Activated T-helper 1 cell treated with anti-CD3 and anti-CD28 coated beads, Interleukin-12 subunit alpha, Interleukin-12 subunit beta, Interleukin-2, Interleukin-4 antibody, amounts not matched to agents 30 ng/mL and 10 ng/mL and 1 ng/mL, durations not matched to agents 14 hours and 24 hours and 36 hours (primary cell): ENCODE measurements around the gene EIF4EBP3. TPM values are rescaled to one million over a fixed set of nuclear protein-coding genes. Genes with fewer than 3 reads are reported as not detected.
A peak's percentile ranks its signal among the peaks of the same experiment; 100 is the strongest.

Source experiments
- DNase-seq: peaks from one replicate; pipeline ENCODE4 v3.0.0; 2021; ENCODE audit warnings: low spot score
- H3K27ac Mint-ChIP-seq: one replicate; pipeline ENCODE4 v1.8.0; 2021; ENCODE audit warnings: mild to moderate bottlenecking, mixed read lengths
- H3K27me3 Mint-ChIP-seq: one replicate; pipeline ENCODE4 v1.8.0; 2022; ENCODE audit warnings: mild to moderate bottlenecking, moderate library complexity, mixed read lengths; ENCODE audit not compliant: insufficient read depth
- H3K36me3 Mint-ChIP-seq: one replicate; pipeline ENCODE4 v1.8.0; 2021; ENCODE audit warnings: low read depth, mixed read lengths
- H3K4me1 Mint-ChIP-seq: one replicate; pipeline ENCODE4 v1.8.0; 2021; ENCODE audit warnings: low read depth, mixed read lengths
- H3K4me3 Mint-ChIP-seq: one replicate; pipeline ENCODE4 v1.8.0; 2021; ENCODE audit warnings: mild to moderate bottlenecking, moderate library complexity, mixed read lengths
- H3K9me3 Mint-ChIP-seq: one replicate; pipeline ENCODE4 v1.8.0; 2021; ENCODE audit warnings: mixed read lengths
- intact Hi-C: fragments of 100-400 bp; cut with micrococcal nuclease; formaldehyde crosslinking; loops from one replicate; pipeline ENCODE4 v1.15.1; 2024
- total RNA-seq: library from RNA; stranded (reverse); gene quantifications from 2 replicates; pipeline ENCODE4 v1.2.3, GENCODE V29; 2022

EIF4EBP3 gene
- total RNA-seq = 12.7 and 16.1 TPM in 2 replicates

- Mint-ChIP-seq H3K27me3 (no peaks in the 10 kb centered on the region), H3K36me3 (peaks cover 33% of the 10 kb centered on the region), H3K27ac (peak within 1 kb of the TSS; percentile 82), H3K9me3 (no peaks in the 10 kb centered on the region), H3K4me1 (peaks cover 48% of the 10 kb centered on the region), H3K4me3 (peak within 1 kb of the TSS; percentile 80)
- peak; percentile 81 for DNase-seq
- intact Hi-C loops = loop anchor here (1.0 to 5.0 kb wide), 8 partner anchors 10 to 1810 kb away; partner anchors contain the start of genes ANKHD1, APBB3, IK and NDUFA2
Measured at GRCh38 chr5:140547508-140548299, at the start of gene EIF4EBP3. Gene EIF4EBP3, plus strand, starts transcription at chr5:140547662. Its CDS starts 76 bp downstream, at chr5:140547738.

- Mint-ChIP-seq H3K36me3 (peaks cover 26% of the 10 kb centered on the region), H3K4me3 (no peak overlapping the region), H3K4me1 (peaks cover 6% of the 10 kb centered on the region), H3K27me3 (no peaks in the 10 kb centered on the region), H3K9me3 (no peaks in the 10 kb centered on the region), H3K27ac (no peak overlapping the region)
- intact Hi-C loops = no loop called here
- DNase-seq = no peak
Measured at GRCh38 chr5:140497897-140498296, 49.6 kb upstream of the EIF4EBP3 start.

- H3K9me3 Mint-ChIP-seq = no peaks in the 10 kb centered on the region
- H3K27me3 Mint-ChIP-seq = no peaks in the 10 kb centered on the region
- H3K4me3 Mint-ChIP-seq = no peak overlapping the region
- peaks cover 22% of the 10 kb centered on the region for H3K36me3 Mint-ChIP-seq
- H3K4me1 Mint-ChIP-seq = peaks cover 6% of the 10 kb centered on the region
- no peak overlapping the region for H3K27ac Mint-ChIP-seq
- intact Hi-C loops = no loop called here
- no peak for DNase-seq
Measured at GRCh38 chr5:140498591-140498990, 48.9 kb upstream of the EIF4EBP3 start.

GRCh38 chr5:140502834-140503233, 44.6 kb upstream of the EIF4EBP3 start:
- Mint-ChIP-seq H3K4me1 (peaks cover 6% of the 10 kb centered on the region), H3K4me3 (no peak overlapping the region), H3K36me3 (peaks cover 17% of the 10 kb centered on the region), H3K27me3 (no peaks in the 10 kb centered on the region), H3K27ac (no peak overlapping the region), H3K9me3 (no peaks in the 10 kb centered on the region)
- DNase-seq = no peak
- intact Hi-C loops = no loop called here

- intact Hi-C loops = loop anchor here (2.0 kb wide), 1 partner anchor 13 kb away; no protein-coding TSS in a partner anchor
- Mint-ChIP-seq H3K27ac (no peak overlapping the region), H3K9me3 (no peaks in the 10 kb centered on the region), H3K36me3 (peaks cover 47% of the 10 kb centered on the region), H3K4me3 (no peak overlapping the region), H3K27me3 (no peaks in the 10 kb centered on the region), H3K4me1 (no peaks in the 10 kb centered on the region)
- no peak for DNase-seq
Measured at GRCh38 chr5:140509898-140510297, 37.6 kb upstream of the EIF4EBP3 start.

GRCh38 chr5:140513124-140513523, 34.3 kb upstream of the EIF4EBP3 start:
- no peak for DNase-seq
- Mint-ChIP-seq H3K4me3 (no peak overlapping the region), H3K9me3 (no peaks in the 10 kb centered on the region), H3K27ac (no peak overlapping the region), H3K36me3 (peaks cover 55% of the 10 kb centered on the region), H3K4me1 (no peaks in the 10 kb centered on the region), H3K27me3 (no peaks in the 10 kb centered on the region)
- intact Hi-C loops = no loop called here

DNA sequence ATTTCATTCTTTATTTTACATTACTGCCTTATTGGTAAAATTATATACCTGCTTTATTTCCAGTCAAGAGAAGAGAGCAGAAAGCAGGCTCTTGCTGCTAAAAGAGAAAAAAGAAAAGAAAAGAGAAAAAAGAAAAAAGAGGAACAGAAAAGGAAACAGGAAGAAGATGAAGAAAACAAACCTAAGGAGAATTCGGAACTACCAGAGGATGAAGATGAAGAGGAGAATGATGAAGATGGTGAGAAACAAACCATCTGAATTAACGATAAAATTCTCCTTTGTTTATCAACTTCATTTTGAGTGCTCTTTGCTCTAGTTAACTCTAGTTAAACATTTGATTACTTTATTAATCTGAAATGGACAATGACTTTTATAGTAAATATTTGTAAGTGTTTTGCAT, 23.5 kb upstream of the EIF4EBP3 start:
- intact Hi-C loops = no loop called here
- H3K27me3 Mint-ChIP-seq = no peaks in the 10 kb centered on the region
- H3K4me3 Mint-ChIP-seq = no peak overlapping the region
- H3K36me3 Mint-ChIP-seq = peaks cover 28% of the 10 kb centered on the region
- H3K27ac Mint-ChIP-seq = no peak overlapping the region
- no peaks in the 10 kb centered on the region for H3K9me3 Mint-ChIP-seq
- no peak for DNase-seq
- no peaks in the 10 kb centered on the region for H3K4me1 Mint-ChIP-seq

DNA sequence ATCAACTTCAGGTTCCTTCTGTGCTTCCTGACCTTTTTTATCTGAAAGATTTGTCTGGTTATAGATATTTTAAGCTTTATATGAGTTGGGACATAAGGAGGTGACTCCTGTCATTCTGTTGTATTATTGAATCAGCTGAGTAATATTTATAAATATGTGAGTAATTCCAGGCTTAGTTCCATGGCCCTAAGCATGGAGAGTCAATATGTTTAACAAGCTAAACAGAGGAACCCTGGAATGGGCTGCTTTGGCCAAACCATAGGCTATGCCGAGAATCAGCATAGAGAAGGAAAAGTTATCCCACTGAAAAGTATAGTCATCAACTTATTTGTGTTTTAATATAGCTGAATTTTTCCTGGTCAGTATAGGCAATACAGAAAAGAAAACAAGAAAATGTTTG, 7.2 kb upstream of the EIF4EBP3 start:
- DNase-seq = no peak
- intact Hi-C loops = no loop called here
- no peak overlapping the region for H3K27ac Mint-ChIP-seq
- no peak overlapping the region for H3K4me3 Mint-ChIP-seq
- H3K9me3 Mint-ChIP-seq = no peaks in the 10 kb centered on the region
- H3K36me3 Mint-ChIP-seq = peaks cover 48% of the 10 kb centered on the region
- H3K4me1 Mint-ChIP-seq = no peaks in the 10 kb centered on the region
- no peaks in the 10 kb centered on the region for H3K27me3 Mint-ChIP-seq

GRCh38 chr5:140542972-140543371, 4.5 kb upstream of the EIF4EBP3 start:
- no peaks in the 10 kb centered on the region for H3K9me3 Mint-ChIP-seq
- no peak overlapping the region for H3K4me3 Mint-ChIP-seq
- H3K4me1 Mint-ChIP-seq = peaks cover 9% of the 10 kb centered on the region
- intact Hi-C loops = no loop called here
- H3K27me3 Mint-ChIP-seq = no peaks in the 10 kb centered on the region
- no peak overlapping the region for H3K27ac Mint-ChIP-seq
- peaks cover 38% of the 10 kb centered on the region for H3K36me3 Mint-ChIP-seq
- no peak for DNase-seq

GRCh38 chr5:140544986-140545385, 2.5 kb upstream of the EIF4EBP3 start:
- peaks cover 29% of the 10 kb centered on the region for H3K4me1 Mint-ChIP-seq
- no peaks in the 10 kb centered on the region for H3K9me3 Mint-ChIP-seq
- H3K36me3 Mint-ChIP-seq = peaks cover 31% of the 10 kb centered on the region
- intact Hi-C loops = loop anchor here (5.0 kb wide), 1 partner anchor 1812 kb away; no protein-coding TSS in a partner anchor
- no peak for DNase-seq
- H3K27me3 Mint-ChIP-seq = no peaks in the 10 kb centered on the region
- no peak overlapping the region for H3K27ac Mint-ChIP-seq
- H3K4me3 Mint-ChIP-seq = no peak overlapping the region

- Mint-ChIP-seq H3K27me3 (no peaks in the 10 kb centered on the region), H3K4me3 (no peak overlapping the region), H3K27ac (no peak overlapping the region), H3K9me3 (no peaks in the 10 kb centered on the region), H3K4me1 (peaks cover 35% of the 10 kb centered on the region), H3K36me3 (peaks cover 33% of the 10 kb centered on the region)
- DNase-seq = no peak
- intact Hi-C loops = loop anchor here (5.0 kb wide), 1 partner anchor 1812 kb away; no protein-coding TSS in a partner anchor
Measured at GRCh38 chr5:140545606-140546005, 1.9 kb upstream of the EIF4EBP3 start.

- no peaks in the 10 kb centered on the region for H3K9me3 Mint-ChIP-seq
- H3K36me3 Mint-ChIP-seq = peaks cover 34% of the 10 kb centered on the region
- intact Hi-C loops = loop anchor here (1.0 to 5.0 kb wide), 8 partner anchors 10 to 1810 kb away; partner anchors contain the start of genes ANKHD1, APBB3, IK and NDUFA2
- H3K27me3 Mint-ChIP-seq = no peaks in the 10 kb centered on the region
- peaks cover 47% of the 10 kb centered on the region for H3K4me1 Mint-ChIP-seq
- peak overlapping the region; percentile 80 for H3K4me3 Mint-ChIP-seq
- H3K27ac Mint-ChIP-seq = peak overlapping the region; percentile 82
- no peak for DNase-seq
Measured at GRCh38 chr5:140546851-140547507, 483 bp upstream of the EIF4EBP3 start.

- Mint-ChIP-seq H3K9me3 (no peaks in the 10 kb centered on the region), H3K27ac (peak overlapping the region; percentile 82), H3K4me1 (peaks cover 54% of the 10 kb centered on the region), H3K4me3 (peak overlapping the region; percentile 80), H3K36me3 (peaks cover 39% of the 10 kb centered on the region), H3K27me3 (no peaks in the 10 kb centered on the region)
- DNase-seq = no peak
- intact Hi-C loops = loop anchor here (5.0 kb wide), 1 partner anchor 1809 kb away; no protein-coding TSS in a partner anchor
Measured at GRCh38 chr5:140548300-140548688, 832 bp downstream of the EIF4EBP3 start.
